Measurements from ENCODE around the gene THRB. TPM values are rescaled to one million over a fixed set of nuclear protein-coding genes. Genes with fewer than 3 reads are reported as not detected.

Gene THRB
- total and polyA plus RNA-seq, 2 experiments from 2014 or later = 26.8 to 60.0 TPM

DNA sequence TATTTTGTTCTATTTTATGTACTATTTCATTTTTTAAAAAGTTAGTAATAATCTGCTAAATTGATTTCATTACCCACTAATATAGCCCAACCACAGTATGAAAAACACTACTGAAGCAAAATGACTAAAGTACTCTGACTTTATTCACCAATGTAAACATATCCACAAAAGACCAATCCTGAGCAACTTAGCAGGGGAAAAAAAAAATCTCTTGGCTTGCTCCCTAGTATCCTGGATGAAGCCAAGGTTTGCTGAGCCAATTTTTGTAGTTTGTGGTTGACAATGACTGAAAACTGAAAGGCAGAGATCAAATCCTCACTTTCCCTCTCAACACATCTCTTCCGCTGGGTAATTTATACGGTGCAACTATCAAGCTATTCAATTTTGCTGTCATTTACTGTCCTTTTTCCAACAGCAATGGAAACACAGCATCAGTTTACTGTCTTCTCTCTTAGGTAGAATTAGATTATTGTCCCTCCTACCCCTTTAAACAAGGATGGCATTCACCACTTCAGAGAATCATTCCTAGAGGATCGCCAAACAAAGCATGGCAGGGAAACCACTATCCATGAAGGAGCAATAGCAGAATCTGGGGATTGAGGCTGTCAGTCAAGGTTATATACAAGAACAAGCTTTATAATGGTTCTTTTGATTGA lies 149.7 kb downstream of the THRB start:
- Histone ChIP-seq H3K4me2 (no peak overlapping the region), H3K4me3 (no peak overlapping the region), H3K27ac (no peak overlapping the region), H4K20me1 (ENCODE audit: insufficient read depth, poor library complexity, severe bottlenecking) (no peaks in the 10 kb centered on the region), H3K36me3 (replicated peaks; ENCODE audit: insufficient read depth, low read depth) (no peaks in the 10 kb centered on the region), H3K79me2 (peaks cover 75% of the 10 kb centered on the region), H3K9me2 (replicated peaks; ENCODE audit: insufficient read depth) (no peaks in the 10 kb centered on the region), H3K9me3 (ENCODE audit: low read depth) (no peaks in the 10 kb centered on the region), H3K4me1 (ENCODE audit: insufficient read depth) (peaks cover 4% of the 10 kb centered on the region), H3K27me3 (no peaks in the 10 kb centered on the region), H2AFZ (no peak overlapping the region)
- TF ChIP-seq EZH2phosphoT487 (IDR thresholded peaks at IDR 0.05; ENCODE audit: low read depth, severe bottlenecking, unreplicated experiment) (no peak), EZH2 (IDR thresholded peaks at IDR 0.05; ENCODE audit: borderline replicate concordance) (no peak)
- TF ChIP-seq, protein P1, sequence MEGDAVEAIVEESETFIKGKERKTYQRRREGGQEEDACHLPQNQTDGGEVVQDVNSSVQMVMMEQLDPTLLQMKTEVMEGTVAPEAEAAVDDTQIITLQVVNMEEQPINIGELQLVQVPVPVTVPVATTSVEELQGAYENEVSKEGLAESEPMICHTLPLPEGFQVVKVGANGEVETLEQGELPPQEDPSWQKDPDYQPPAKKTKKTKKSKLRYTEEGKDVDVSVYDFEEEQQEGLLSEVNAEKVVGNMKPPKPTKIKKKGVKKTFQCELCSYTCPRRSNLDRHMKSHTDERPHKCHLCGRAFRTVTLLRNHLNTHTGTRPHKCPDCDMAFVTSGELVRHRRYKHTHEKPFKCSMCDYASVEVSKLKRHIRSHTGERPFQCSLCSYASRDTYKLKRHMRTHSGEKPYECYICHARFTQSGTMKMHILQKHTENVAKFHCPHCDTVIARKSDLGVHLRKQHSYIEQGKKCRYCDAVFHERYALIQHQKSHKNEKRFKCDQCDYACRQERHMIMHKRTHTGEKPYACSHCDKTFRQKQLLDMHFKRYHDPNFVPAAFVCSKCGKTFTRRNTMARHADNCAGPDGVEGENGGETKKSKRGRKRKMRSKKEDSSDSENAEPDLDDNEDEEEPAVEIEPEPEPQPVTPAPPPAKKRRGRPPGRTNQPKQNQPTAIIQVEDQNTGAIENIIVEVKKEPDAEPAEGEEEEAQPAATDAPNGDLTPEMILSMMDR (IDR thresholded peaks at IDR 0.05; ENCODE audit: poor library complexity) = no peak
- no peak for DNase-seq (ENCODE audit: low spot score)
- WGBS (ENCODE audit: low lambda C conversion rate, missing lambda C conversion rate) = 75% methylated on average over 3 of the region's 3 CpGs

DNA sequence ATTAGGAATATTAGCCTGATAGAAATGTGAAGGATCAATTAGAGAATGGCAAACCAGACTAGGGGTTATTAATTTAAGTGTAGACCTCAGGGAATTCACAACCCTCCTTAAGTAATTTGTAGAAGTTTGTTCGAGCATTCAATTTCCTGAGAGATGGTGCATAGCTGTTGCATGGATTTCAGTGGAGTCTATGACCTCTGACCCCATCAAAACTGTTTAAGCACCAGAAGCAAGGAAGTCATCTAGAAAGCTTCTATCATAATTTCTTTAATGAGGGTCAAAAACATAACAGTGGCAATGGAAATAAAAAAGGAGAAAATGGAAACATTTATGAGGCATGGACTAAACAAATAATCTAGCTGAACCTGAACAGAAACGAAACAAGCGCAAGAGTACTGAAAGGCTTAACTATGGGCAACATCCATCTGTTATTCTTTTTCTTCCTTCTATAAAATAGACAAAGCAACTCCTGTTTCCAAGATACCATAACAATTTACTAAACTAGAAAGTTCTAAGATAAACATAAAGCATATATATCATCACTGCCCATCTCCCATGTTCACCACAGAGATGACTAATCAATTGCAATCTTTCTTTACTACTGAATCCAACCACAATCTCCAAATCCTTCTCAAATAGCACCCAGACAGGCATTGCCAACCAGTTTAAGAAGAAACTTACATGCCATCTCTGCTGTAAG lies 151.4 kb downstream of the THRB start:
- WGBS (ENCODE audit: low lambda C conversion rate, missing lambda C conversion rate) = 76% methylated on average over 3 of the region's 3 CpGs
- Histone ChIP-seq H3K4me3 (no peak overlapping the region), H3K36me3 (replicated peaks; ENCODE audit: insufficient read depth, low read depth) (no peaks in the 10 kb centered on the region), H3K27ac (no peak overlapping the region), H4K20me1 (ENCODE audit: insufficient read depth, poor library complexity, severe bottlenecking) (no peaks in the 10 kb centered on the region), H3K79me2 (peaks cover 71% of the 10 kb centered on the region), H3K9me2 (replicated peaks; ENCODE audit: insufficient read depth) (no peaks in the 10 kb centered on the region), H3K4me1 (ENCODE audit: insufficient read depth) (peaks cover 14% of the 10 kb centered on the region), H2AFZ (no peak overlapping the region), H3K27me3 (no peaks in the 10 kb centered on the region), H3K9me3 (ENCODE audit: low read depth) (no peaks in the 10 kb centered on the region), H3K4me2 (no peak overlapping the region)
- TF ChIP-seq, protein P1 (IDR thresholded peaks at IDR 0.05; ENCODE audit: poor library complexity) = no peak
- no peak for TF ChIP-seq EZH2phosphoT487 (IDR thresholded peaks at IDR 0.05; ENCODE audit: low read depth, severe bottlenecking, unreplicated experiment)
- no peak for TF ChIP-seq EZH2 (IDR thresholded peaks at IDR 0.05; ENCODE audit: borderline replicate concordance)
- DNase-seq (ENCODE audit: low spot score) = no peak

DNA sequence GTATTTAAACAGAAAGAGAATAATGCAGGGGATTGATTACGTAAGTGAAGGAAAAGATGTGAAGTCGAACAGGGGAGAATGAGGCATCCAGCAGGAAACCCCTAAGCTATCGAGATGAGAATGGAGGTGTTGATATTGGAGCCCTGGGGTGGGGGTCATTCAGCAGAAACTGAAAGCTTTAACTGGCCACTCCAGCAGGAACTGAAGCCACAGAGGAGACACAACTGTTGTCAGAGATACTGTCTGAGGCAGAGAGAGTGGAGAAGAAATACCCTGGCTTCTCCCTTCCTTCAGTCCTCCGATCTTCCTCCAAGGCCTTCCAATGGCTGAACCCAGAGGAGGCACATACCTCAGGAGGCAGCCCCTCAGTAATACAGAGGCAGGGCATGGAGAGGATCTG lies 152.4 kb downstream of the THRB start:
- no peaks in the 10 kb centered on the region for H3K27me3 ChIP-seq
- H2AFZ ChIP-seq = no peak overlapping the region
- H3K27ac ChIP-seq = no peak overlapping the region
- TF ChIP-seq, protein P1 (IDR thresholded peaks at IDR 0.05; ENCODE audit: poor library complexity) = no peak
- H3K36me3 ChIP-seq (replicated peaks; ENCODE audit: insufficient read depth, low read depth) = no peaks in the 10 kb centered on the region
- peaks cover 75% of the 10 kb centered on the region for H3K79me2 ChIP-seq
- DNase-seq (ENCODE audit: low spot score) = no peak
- no peaks in the 10 kb centered on the region for H3K9me3 ChIP-seq (ENCODE audit: low read depth)
- no peak overlapping the region for H3K4me2 ChIP-seq
- WGBS (ENCODE audit: low lambda C conversion rate, missing lambda C conversion rate) = 98% methylated on average over 4 of the region's 4 CpGs
- H3K4me3 ChIP-seq = no peak overlapping the region
- no peaks in the 10 kb centered on the region for H3K9me2 ChIP-seq (replicated peaks; ENCODE audit: insufficient read depth)
- no peaks in the 10 kb centered on the region for H4K20me1 ChIP-seq (ENCODE audit: insufficient read depth, poor library complexity, severe bottlenecking)
- H3K4me1 ChIP-seq (ENCODE audit: insufficient read depth) = peaks cover 14% of the 10 kb centered on the region
